Measurements from ENCODE around the gene SGMS1.

DNA sequence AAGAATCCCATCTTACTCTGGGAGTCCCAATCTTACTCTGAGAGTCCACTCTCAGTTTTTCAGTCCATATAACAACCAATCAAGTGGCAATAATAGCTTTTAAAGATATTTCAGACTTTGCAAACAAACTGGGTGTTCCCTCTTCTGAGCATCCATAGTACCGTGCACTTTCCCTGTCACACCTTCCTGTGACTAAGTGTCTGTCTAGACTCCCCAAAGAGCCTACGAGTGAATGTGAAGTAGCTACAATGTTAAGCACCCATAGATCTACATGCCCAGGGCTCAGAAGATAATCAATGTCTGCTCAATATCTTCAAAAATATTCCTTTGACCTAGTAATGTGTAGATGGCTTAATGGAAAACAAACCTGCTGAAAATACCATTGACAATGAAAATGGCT lies 276.8 kb downstream of the SGMS1 start:
- TF ChIP-seq CTCF (IDR thresholded peaks at IDR 0.05) (no peak), POLR2A (IDR thresholded peaks at IDR 0.05) (no peak)
